HG02623 (cell line): ENCODE data around the gene LMO4.

Source experiments
- ATAC-seq: cut with Tn5 transposase; IDR thresholded peaks from one replicate; pipeline ENCODE4 v1.9.1; 2021; ENCODE audit warnings: moderate library complexity; ENCODE audit not compliant: unreplicated experiment

Gene LMO4

GRCh38 chr1:87356591-87356990 is 27.9 kb downstream of the LMO4 start:
- ATAC-seq: no peak

GRCh38 chr1:87358219-87358618 is 29.5 kb downstream of the LMO4 start:
- ATAC-seq: no peak

- ATAC-seq: no peak
Observed at GRCh38 chr1:87359586-87359985, 30.9 kb downstream of the LMO4 start.

GRCh38 chr1:87362063-87362833 is 33.6 kb downstream of the LMO4 start:
- no peak for ATAC-seq

- ATAC-seq: no peak
Observed at GRCh38 chr1:87362834-87363426, 34.2 kb downstream of the LMO4 start.

GRCh38 chr1:87367549-87367948 is 38.9 kb downstream of the LMO4 start:
- ATAC-seq: no peak

- ATAC-seq: no peak
Observed at GRCh38 chr1:87368907-87369306, 40.2 kb downstream of the LMO4 start.

GRCh38 chr1:87369736-87370478 is 41.2 kb downstream of the LMO4 start:
- no peak for ATAC-seq

GRCh38 chr1:87370544-87370943 is 41.9 kb downstream of the LMO4 start:
- ATAC-seq: no peak

- ATAC-seq: no peak
Observed at GRCh38 chr1:87379306-87379705, 50.6 kb downstream of the LMO4 start.

GRCh38 chr1:87386217-87386790 is 57.6 kb downstream of the LMO4 start:
- ATAC-seq: no peak

GRCh38 chr1:87388411-87388810 is 59.7 kb downstream of the LMO4 start:
- no peak for ATAC-seq

- ATAC-seq: no peak
Observed at GRCh38 chr1:87389011-87389410, 60.3 kb downstream of the LMO4 start.

GRCh38 chr1:87389546-87389945 is 60.9 kb downstream of the LMO4 start:
- no peak for ATAC-seq

GRCh38 chr1:87392248-87393192 is 63.8 kb downstream of the LMO4 start:
- ATAC-seq: no peak

- ATAC-seq: no peak
Observed at GRCh38 chr1:87393445-87394085, 64.9 kb downstream of the LMO4 start.

- no peak for ATAC-seq
Observed at GRCh38 chr1:87394513-87394912, 65.8 kb downstream of the LMO4 start.

GRCh38 chr1:87394982-87395381 is 66.3 kb downstream of the LMO4 start:
- no peak for ATAC-seq
